GM12878 (cell line): Measurements from ENCODE around the gene KRTAP12-1. TPM values are rescaled to one million over a fixed set of nuclear protein-coding genes. Genes with fewer than 3 reads are reported as not detected.

Experiments used
- ATAC-seq: fragments of 200-7000 bp; cut with Tn5 transposase; 3 replicates; pipeline ENCODE4 v1.9.1; 2020; ENCODE audit warnings: mild to moderate bottlenecking, moderate library complexity
- BruUV-seq: library from RNA; stranded (reverse); fragments of 400-500 nt; replicated peaks from 2 replicates; lab custom pipeline; 2021; lab: Mats Ljungman, UMichigan
- CTCF ChIA-PET: fragments of 300-600 bp; sonication (Branson Sonifier 250); formaldehyde crosslinking; extraction: SDS; loops from one replicate; lab custom pipeline; 2021; ENCODE audit warnings: inconsistent platforms; lab: Yijun Ruan, JAX
- POLR2A ChIA-PET: fragments of 350-600 bp; formaldehyde crosslinking; extraction: SDS; loops from one replicate; lab custom pipeline; 2021; ENCODE audit warnings: inconsistent platforms; lab: Charles Lee
- RAD21 ChIA-PET: fragments of 300-600 bp; sonication (Branson Sonifier 250); formaldehyde crosslinking; loops from one replicate; lab custom pipeline; 2023; ENCODE audit warnings: antibody characterized with exemption; ENCODE audit not compliant: unreplicated experiment; lab: Charles Lee
- SMC1A ChIA-PET: fragments of 300-600 bp; sonication (Branson Sonifier 250); formaldehyde crosslinking; loops from one replicate; lab custom pipeline; 2023; ENCODE audit not compliant: unreplicated experiment, uncharacterized antibody; lab: Charles Lee
- DNase-seq: peaks from one replicate; pipeline ENCODE4 v3.0.0-alpha.2; 2011; ENCODE audit warnings: low read depth, low spot score
- FAIRE-seq: peaks from 3 replicates; lab custom pipeline; 2011; peaks lifted over from hg19 to GRCh38; lab: Jason Lieb, UNC
- H2AFZ ChIP-seq: 2 replicates; pipeline ENCODE4 v1.6.0; 2011; ENCODE audit warnings: low read depth, low read length, control low read depth; ENCODE audit not compliant: control insufficient read depth
- H3K27ac ChIP-seq: 2 replicates; pipeline ENCODE4 v1.5.1; 2011; ENCODE audit warnings: control low read depth; ENCODE audit not compliant: control insufficient read depth, insufficient read depth
- H3K27me3 ChIP-seq, 2 experiments: replicated peaks in 1 of 2; 2 replicates each; pipeline versions ENCODE4 v1.6.0 to v1.6.1; 2011; ENCODE audit warnings: low read length in 1 of 2; ENCODE audit not compliant: control insufficient read depth in 2 of 2, insufficient read depth in 2 of 2
- H3K36me3 ChIP-seq, 2 experiments: 2 replicates each; pipeline ENCODE4 v1.5.1; 2011; ENCODE audit warnings: low read length in 1 of 2; ENCODE audit not compliant: control insufficient read depth in 2 of 2, insufficient read depth in 2 of 2
- H3K4me1 ChIP-seq: 2 replicates; pipeline ENCODE4 v1.6.1; 2011; ENCODE audit warnings: mild to moderate bottlenecking, low read length, moderate library complexity, mixed read lengths; ENCODE audit not compliant: control insufficient read depth, insufficient read depth
- H3K4me2 ChIP-seq: 2 replicates; pipeline ENCODE4 v1.6.0; 2011; ENCODE audit warnings: control low read depth; ENCODE audit not compliant: control insufficient read depth, insufficient read depth
- H3K4me3 ChIP-seq: fragments of 200-600 bp; sonication (generic); 2 replicates; pipeline ENCODE4 v1.5.1; 2016
- H3K79me2 ChIP-seq: 2 replicates; pipeline ENCODE4 v1.6.0; 2011; ENCODE audit warnings: low read length; ENCODE audit not compliant: control insufficient read depth, insufficient read depth
- H3K9ac ChIP-seq: 2 replicates; pipeline ENCODE4 v1.8.0; 2011; ENCODE audit warnings: low read length, control low read depth, mixed read lengths; ENCODE audit not compliant: control insufficient read depth, insufficient read depth
- H3K9me3 ChIP-seq: replicated peaks from 3 replicates; pipeline ENCODE4 v1.5.1; 2011; ENCODE audit warnings: mild to moderate bottlenecking, low read length; ENCODE audit not compliant: control insufficient read depth, insufficient read depth
- H4K20me1 ChIP-seq: 2 replicates; pipeline ENCODE4 v1.6.0; 2011; ENCODE audit not compliant: control insufficient read depth, insufficient read depth
- DPF2 ChIP-seq: fragments of 450-650 bp; IDR thresholded peaks from 2 replicates; pipeline ENCODE4 v1.6.1; 2017; ENCODE audit warnings: mild to moderate bottlenecking
- GABPA ChIP-seq: IDR thresholded peaks from 2 replicates; pipeline ENCODE4 v1.6.1; 2014; ENCODE audit warnings: antibody characterized with exemption, low read depth, mild to moderate bottlenecking, inconsistent platforms
- MEF2A ChIP-seq: IDR thresholded peaks from 2 replicates; pipeline ENCODE4 v1.6.1; 2011; ENCODE audit warnings: low read depth, mild to moderate bottlenecking, low read length, moderate library complexity; ENCODE audit not compliant: insufficient read depth
- REST ChIP-seq: IDR thresholded peaks from 2 replicates; pipeline ENCODE4 v1.6.1; 2012; ENCODE audit warnings: mild to moderate bottlenecking, low read depth, low read length
- SMAD5 ChIP-seq: IDR thresholded peaks from 2 replicates; pipeline ENCODE4 v1.6.1; 2016; ENCODE audit warnings: antibody characterized with exemption, low read depth
- WGBS: methylation state at CpG from one replicate; pipeline ENCODE4 v1.1.6; 2016; ENCODE audit warnings: low lambda C conversion rate; ENCODE audit not compliant: insufficient replicate concordance, insufficient coverage; ENCODE audit errors: missing lambda C conversion rate; 5-methylcytosine and 5-hydroxymethylcytosine counted together
- in situ Hi-C: fragments of 300-500 bp; cut with MboI; formaldehyde crosslinking; loops from 9 replicates; pipeline ENCODE4 v1.14.3; 2018; ENCODE audit warnings: mixed read lengths
- intact Hi-C: fragments of 100-400 bp; cut with micrococcal nuclease; formaldehyde crosslinking; loops from one replicate; pipeline ENCODE4 v1.14.2; 2022; ENCODE audit not compliant: unreplicated experiment
- polyA plus RNA-seq, 11 experiments: library from polyadenylated mRNA; depleted of rRNA in 4 of 11; unstranded in 6 of 11; stranded (reverse) in 5 of 11; fragments of >200 nt; fragmentation: Nextera tagmentation in 4 of 11; fragmentation: Illumina TruSeq in 1 of 11; extraction: Ambion mirVana in 4 of 11; extraction: Trizol in 1 of 11; gene quantifications; 1 replicate in 1 of 11; 2 replicates in 10 of 11; pipeline versions ENCODE4 v1.2.1 to v1.2.3, GENCODE V29; 2011 to 2016; ENCODE audit warnings: inconsistent platforms in 2 of 11, missing spikeins in 2 of 11, low read depth in 1 of 11
- total RNA-seq, 4 experiments: library from RNA; depleted of rRNA in 3 of 4; stranded (reverse); fragments of >200 nt in 3 of 4; fragmentation: Illumina TruSeq in 1 of 4; extraction: Trizol in 1 of 4; gene quantifications; 2 replicates each; pipeline versions ENCODE4 v1.2.1 to v1.2.3, GENCODE V29; 2013 to 2021
- TF ChIP-seq, protein P1 (sequence below), 3 experiments: IDR thresholded peaks in 2 of 3; conservative IDR thresholded peaks in 1 of 3; 2 replicates each; pipeline ENCODE4 v1.5.1; 2011; ENCODE audit warnings: low read depth in 3 of 3, low read length in 3 of 3, mild to moderate bottlenecking in 3 of 3, control low read depth in 2 of 3, moderate library complexity in 2 of 3, inconsistent platforms in 1 of 3, mixed read lengths in 1 of 3; ENCODE audit not compliant: control insufficient read depth in 2 of 3, insufficient read depth in 1 of 3; ENCODE audit errors: extremely low read depth in 1 of 3
- TF ChIP-seq, protein P2 (sequence below): fragments of 450-650 bp; IDR thresholded peaks from 2 replicates; pipeline ENCODE4 v1.6.1; 2014; ENCODE audit warnings: mild to moderate bottlenecking

Gene KRTAP12-1
- total and polyA plus RNA-seq, 10 of the 15 experiments (the other 5 are each of a cell fraction or from before 2014, with no cell fraction given) = not detected

GRCh38 chr21:44718571-44718970, 36.6 kb upstream of the KRTAP12-1 start:
- no TSS peak for BruUV-seq
- no peak for ATAC-seq
- 16% methylated on average over 6 of the region's 6 CpGs for WGBS
- no peaks in the 10 kb centered on the region for H3K4me1 ChIP-seq
- TF ChIP-seq MEF2A = no peak
- TF ChIP-seq, protein P1, sequence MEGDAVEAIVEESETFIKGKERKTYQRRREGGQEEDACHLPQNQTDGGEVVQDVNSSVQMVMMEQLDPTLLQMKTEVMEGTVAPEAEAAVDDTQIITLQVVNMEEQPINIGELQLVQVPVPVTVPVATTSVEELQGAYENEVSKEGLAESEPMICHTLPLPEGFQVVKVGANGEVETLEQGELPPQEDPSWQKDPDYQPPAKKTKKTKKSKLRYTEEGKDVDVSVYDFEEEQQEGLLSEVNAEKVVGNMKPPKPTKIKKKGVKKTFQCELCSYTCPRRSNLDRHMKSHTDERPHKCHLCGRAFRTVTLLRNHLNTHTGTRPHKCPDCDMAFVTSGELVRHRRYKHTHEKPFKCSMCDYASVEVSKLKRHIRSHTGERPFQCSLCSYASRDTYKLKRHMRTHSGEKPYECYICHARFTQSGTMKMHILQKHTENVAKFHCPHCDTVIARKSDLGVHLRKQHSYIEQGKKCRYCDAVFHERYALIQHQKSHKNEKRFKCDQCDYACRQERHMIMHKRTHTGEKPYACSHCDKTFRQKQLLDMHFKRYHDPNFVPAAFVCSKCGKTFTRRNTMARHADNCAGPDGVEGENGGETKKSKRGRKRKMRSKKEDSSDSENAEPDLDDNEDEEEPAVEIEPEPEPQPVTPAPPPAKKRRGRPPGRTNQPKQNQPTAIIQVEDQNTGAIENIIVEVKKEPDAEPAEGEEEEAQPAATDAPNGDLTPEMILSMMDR (IDR thresholded peaks at IDR 0.05 in 2 of 3, conservative IDR thresholded peaks at IDR 0.05 in 1 of 3; ENCODE audit: control insufficient read depth in 2 of 3, extremely low read depth in 1 of 3, insufficient read depth in 1 of 3, low read depth in 3 of 3, low read length in 3 of 3) = peak in 1 of 3 experiments; percentile 15; a peak in 1 of 6 replicates
- in situ Hi-C loops = no loop called here
- no peaks in the 10 kb centered on the region for H3K79me2 ChIP-seq
- SMC1A ChIA-PET = no interaction called here
- no peaks in the 10 kb centered on the region for H4K20me1 ChIP-seq
- DNase-seq = no peak
- POLR2A ChIA-PET = no interaction called here
- FAIRE-seq = no peak
- peaks cover 0 to 3% of the 10 kb centered on the region in 2 experiments; a peak in 3 of 4 replicates for H3K27me3 ChIP-seq
- no peak overlapping the region for H3K4me3 ChIP-seq
- H3K9ac ChIP-seq = no peak overlapping the region
- intact Hi-C loops = no loop called here
- RAD21 ChIA-PET = interaction anchor here (1.7 kb wide), 1 partner anchor 24 kb away, joined by 4 read pairs; no protein-coding TSS in a partner anchor
- no peaks in the 10 kb centered on the region; the same call in 2 of the 3 replicates for H3K9me3 ChIP-seq
- no peak overlapping the region for H3K27ac ChIP-seq
- no peak overlapping the region for H3K4me2 ChIP-seq
- H2AFZ ChIP-seq = no peak overlapping the region
- CTCF ChIA-PET = interaction anchor here (1.2 kb wide), 1 partner anchor 214 kb away, joined by 5 read pairs; no protein-coding TSS in a partner anchor
- H3K36me3 ChIP-seq = no peaks in the 10 kb centered on the region

- no peak overlapping the region for H3K4me3 ChIP-seq
- H3K27ac ChIP-seq = no peak overlapping the region
- ATAC-seq (no peak), FAIRE-seq (no peak), DNase-seq (no peak)
- ChIA-PET CTCF (no interaction called here), SMC1A (no interaction called here), POLR2A (no interaction called here), RAD21 (no interaction called here)
- no peak for TF ChIP-seq SMAD5
- no peak for TF ChIP-seq REST
- TF ChIP-seq, protein P2, sequence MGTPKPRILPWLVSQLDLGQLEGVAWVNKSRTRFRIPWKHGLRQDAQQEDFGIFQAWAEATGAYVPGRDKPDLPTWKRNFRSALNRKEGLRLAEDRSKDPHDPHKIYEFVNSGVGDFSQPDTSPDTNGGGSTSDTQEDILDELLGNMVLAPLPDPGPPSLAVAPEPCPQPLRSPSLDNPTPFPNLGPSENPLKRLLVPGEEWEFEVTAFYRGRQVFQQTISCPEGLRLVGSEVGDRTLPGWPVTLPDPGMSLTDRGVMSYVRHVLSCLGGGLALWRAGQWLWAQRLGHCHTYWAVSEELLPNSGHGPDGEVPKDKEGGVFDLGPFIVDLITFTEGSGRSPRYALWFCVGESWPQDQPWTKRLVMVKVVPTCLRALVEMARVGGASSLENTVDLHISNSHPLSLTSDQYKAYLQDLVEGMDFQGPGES = no peak
- TF ChIP-seq DPF2 = no peak
- no peak for TF ChIP-seq GABPA
- H4K20me1 ChIP-seq = no peaks in the 10 kb centered on the region
- H2AFZ ChIP-seq = no peak overlapping the region
- no peak overlapping the region for H3K4me2 ChIP-seq
- H3K27me3 ChIP-seq = peaks cover 0 to 8% of the 10 kb centered on the region in 2 experiments
- H3K9me3 ChIP-seq = no peaks in the 10 kb centered on the region; the same call in 2 of the 3 replicates
- no TSS peak for BruUV-seq
- H3K79me2 ChIP-seq = no peaks in the 10 kb centered on the region
- in situ Hi-C loops = no loop called here
- no peak overlapping the region for H3K9ac ChIP-seq
- no peaks in the 10 kb centered on the region for H3K4me1 ChIP-seq
- WGBS = 4% methylated on average over 2 of the region's 2 CpGs
- H3K36me3 ChIP-seq = no peaks in the 10 kb centered on the region
- intact Hi-C loops = no loop called here
Measured at GRCh38 chr21:44718093-44718492, 36.1 kb upstream of the KRTAP12-1 start.
